ENCODE data around the gene SMOC2. TPM values are rescaled to one million over a fixed set of nuclear protein-coding genes. Genes with fewer than 3 reads are reported as not detected.

SMOC2 gene
- total RNA-seq, 4 donors from 2014 or later = 5.8 to 14.5 (median 9.0) TPM

DNA sequence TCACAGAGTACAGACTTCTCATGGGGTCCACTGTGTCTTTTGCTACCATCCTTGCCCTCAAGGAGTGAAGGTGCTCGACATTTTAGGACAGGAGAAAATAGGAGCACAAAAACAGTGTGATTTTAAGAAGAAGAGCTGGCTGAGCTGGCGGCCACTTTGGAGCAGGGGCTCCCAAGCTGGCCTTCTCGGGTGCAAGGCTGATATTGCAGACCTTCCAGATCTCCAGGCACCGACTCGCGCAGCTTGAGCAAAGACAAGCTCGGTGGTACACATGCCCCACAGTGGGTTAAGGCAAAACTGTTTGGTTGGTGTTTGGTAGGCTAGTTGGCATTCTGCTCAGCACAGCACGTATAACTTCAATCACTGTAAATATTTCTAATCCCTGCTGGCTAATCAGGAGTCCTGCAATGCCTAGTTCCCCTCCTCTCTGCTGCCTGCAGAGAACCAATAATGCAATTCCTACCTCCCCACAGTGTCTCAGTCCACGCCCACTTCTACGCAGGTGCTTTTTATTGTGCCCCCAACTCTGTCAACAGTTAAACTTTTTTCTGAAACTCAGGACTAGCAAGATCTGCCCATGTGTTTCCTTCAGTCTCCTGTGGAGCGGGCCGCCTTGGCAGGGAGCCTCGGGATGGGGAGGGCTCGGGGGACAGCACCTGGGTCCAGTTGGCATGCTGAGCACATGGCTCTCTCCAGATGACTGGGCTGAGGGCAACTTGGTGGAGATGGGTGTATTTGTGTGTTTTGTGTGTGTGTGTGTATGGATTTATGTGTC lies 12.7 kb upstream of the SMOC2 start:
- H3K36me3 ChIP-seq = no peaks in the 10 kb centered on the region
- no peak for TF ChIP-seq EP300 (IDR thresholded peaks at IDR 0.05; ENCODE audit: low read depth)
- WGBS, 2 donors (ENCODE audit: low coverage in 1 of 2) = 25 to 60% methylated on average over 3 to 14 of the region's 14 CpGs
- H3K4me3 ChIP-seq = no peak overlapping the region
- no peaks in the 10 kb centered on the region for H3K9me3 ChIP-seq
- peaks cover 6% of the 10 kb centered on the region for H3K27me3 ChIP-seq
- no peaks in the 10 kb centered on the region for H3K4me1 ChIP-seq
- no peak for DNase-seq
- in situ Hi-C loops (cut with MboI; ENCODE audit: low pct_ligation_motif_present in 1 of 4, low pct_unique_long_range_greater_than_20kb in 1 of 4, low sequenced_read_pairs in 3 of 4) = no loop called here
- no peak overlapping the region for H3K27ac ChIP-seq
- intact Hi-C loops (cut with DNase I; ENCODE audit: low total_unique reads) = no loop called here

DNA sequence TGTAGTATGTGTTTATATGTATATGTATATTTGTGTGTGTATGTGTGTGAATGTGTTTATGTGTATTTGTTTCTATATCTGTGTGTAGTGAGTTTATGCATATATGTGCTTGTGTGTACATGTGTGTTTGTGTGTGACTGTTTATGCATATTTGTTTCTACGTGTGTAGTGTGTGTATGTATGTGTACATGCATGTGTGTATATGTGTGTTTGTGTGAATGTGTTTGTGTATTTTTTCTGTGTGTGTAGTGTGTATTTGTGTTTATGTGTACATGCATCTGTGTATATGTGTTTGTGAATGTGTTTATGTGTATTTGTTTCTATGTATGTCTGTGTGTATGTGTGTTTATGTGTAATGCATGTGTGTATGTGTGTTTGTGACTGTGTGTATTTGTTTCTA lies 12.1 kb upstream of the SMOC2 start:
- intact Hi-C loops (cut with DNase I; ENCODE audit: low total_unique reads) = no loop called here
- no peak overlapping the region for H3K27ac ChIP-seq
- no peaks in the 10 kb centered on the region for H3K9me3 ChIP-seq
- H3K4me1 ChIP-seq = no peaks in the 10 kb centered on the region
- in situ Hi-C loops (cut with MboI; ENCODE audit: low pct_ligation_motif_present in 1 of 4, low pct_unique_long_range_greater_than_20kb in 1 of 4, low sequenced_read_pairs in 3 of 4) = no loop called here
- no peak overlapping the region for H3K4me3 ChIP-seq
- 76 to 89% methylated on average over 1 of the region's 1 CpG for WGBS, 2 donors (ENCODE audit: low coverage in 1 of 2)
- H3K36me3 ChIP-seq = no peaks in the 10 kb centered on the region
- H3K27me3 ChIP-seq = peaks cover 6% of the 10 kb centered on the region
- TF ChIP-seq EP300 (IDR thresholded peaks at IDR 0.05; ENCODE audit: low read depth) (no peak), POLR2A (IDR thresholded peaks at IDR 0.05) (no peak), POLR2AphosphoS5 (IDR thresholded peaks at IDR 0.05) (no peak)
- TF ChIP-seq, protein P1, sequence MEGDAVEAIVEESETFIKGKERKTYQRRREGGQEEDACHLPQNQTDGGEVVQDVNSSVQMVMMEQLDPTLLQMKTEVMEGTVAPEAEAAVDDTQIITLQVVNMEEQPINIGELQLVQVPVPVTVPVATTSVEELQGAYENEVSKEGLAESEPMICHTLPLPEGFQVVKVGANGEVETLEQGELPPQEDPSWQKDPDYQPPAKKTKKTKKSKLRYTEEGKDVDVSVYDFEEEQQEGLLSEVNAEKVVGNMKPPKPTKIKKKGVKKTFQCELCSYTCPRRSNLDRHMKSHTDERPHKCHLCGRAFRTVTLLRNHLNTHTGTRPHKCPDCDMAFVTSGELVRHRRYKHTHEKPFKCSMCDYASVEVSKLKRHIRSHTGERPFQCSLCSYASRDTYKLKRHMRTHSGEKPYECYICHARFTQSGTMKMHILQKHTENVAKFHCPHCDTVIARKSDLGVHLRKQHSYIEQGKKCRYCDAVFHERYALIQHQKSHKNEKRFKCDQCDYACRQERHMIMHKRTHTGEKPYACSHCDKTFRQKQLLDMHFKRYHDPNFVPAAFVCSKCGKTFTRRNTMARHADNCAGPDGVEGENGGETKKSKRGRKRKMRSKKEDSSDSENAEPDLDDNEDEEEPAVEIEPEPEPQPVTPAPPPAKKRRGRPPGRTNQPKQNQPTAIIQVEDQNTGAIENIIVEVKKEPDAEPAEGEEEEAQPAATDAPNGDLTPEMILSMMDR (IDR thresholded peaks at IDR 0.05) = no peak
- DNase-seq = no peak

DNA sequence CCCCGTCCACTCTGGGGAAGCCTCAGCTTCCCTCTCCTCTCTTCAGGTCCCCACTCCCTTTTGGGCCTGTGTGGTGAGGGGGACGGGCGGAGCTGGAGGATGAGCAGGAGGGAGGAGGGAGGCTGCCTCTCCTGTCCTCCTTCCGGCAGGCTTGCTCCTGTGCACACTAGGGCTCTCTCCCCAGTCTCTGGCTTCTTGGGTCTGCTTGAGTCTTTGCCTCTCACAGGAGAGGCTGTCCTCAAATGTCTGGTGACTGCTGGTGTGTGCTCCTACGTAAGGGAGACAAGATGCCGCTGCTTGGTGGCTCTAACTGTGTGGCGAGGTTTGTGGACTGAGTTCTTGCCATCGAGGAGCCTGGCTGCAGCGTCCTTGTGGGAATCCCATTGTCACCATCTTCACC lies 8.8 kb upstream of the SMOC2 start:
- intact Hi-C loops (cut with DNase I; ENCODE audit: low total_unique reads) = no loop called here
- peaks cover 6% of the 10 kb centered on the region for H3K27me3 ChIP-seq
- WGBS, 2 donors (ENCODE audit: low coverage in 1 of 2) = 80 to 94% methylated on average over 1 to 9 of the region's 9 CpGs
- H3K4me3 ChIP-seq = no peak overlapping the region
- in situ Hi-C loops (cut with MboI; ENCODE audit: low pct_ligation_motif_present in 1 of 4, low pct_unique_long_range_greater_than_20kb in 1 of 4, low sequenced_read_pairs in 3 of 4) = no loop called here
- no peaks in the 10 kb centered on the region for H3K36me3 ChIP-seq
- no peak for TF ChIP-seq EP300 (IDR thresholded peaks at IDR 0.05; ENCODE audit: low read depth)
- TF ChIP-seq POLR2A (IDR thresholded peaks at IDR 0.05) = no peak
- TF ChIP-seq, protein P1 (IDR thresholded peaks at IDR 0.05) = no peak
- no peak for TF ChIP-seq POLR2AphosphoS5 (IDR thresholded peaks at IDR 0.05)
- H3K9me3 ChIP-seq = no peaks in the 10 kb centered on the region
- no peak overlapping the region for H3K27ac ChIP-seq
- no peaks in the 10 kb centered on the region for H3K4me1 ChIP-seq
- DNase-seq = no peak

DNA sequence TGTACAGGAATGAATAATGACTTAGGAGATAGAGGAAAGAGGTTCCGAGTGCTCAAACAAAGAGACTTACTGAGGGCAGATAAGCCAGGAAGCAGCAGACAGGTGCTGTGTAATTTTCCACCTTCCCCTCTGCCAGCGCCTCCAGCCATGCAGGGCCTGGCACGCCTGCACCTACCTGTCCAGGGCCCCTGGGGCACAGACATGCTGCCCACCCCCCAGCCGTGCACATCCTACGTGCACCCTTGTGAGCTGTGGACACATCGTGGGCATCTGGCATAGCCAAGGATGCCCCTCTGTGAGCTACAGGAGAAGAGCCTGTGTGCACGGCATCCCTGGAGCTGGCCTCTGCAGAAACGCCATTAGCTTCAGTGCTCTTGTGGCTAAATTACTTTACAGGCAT lies 7.1 kb upstream of the SMOC2 start:
- H3K9me3 ChIP-seq = no peaks in the 10 kb centered on the region
- H3K36me3 ChIP-seq = no peaks in the 10 kb centered on the region
- peaks cover 6% of the 10 kb centered on the region for H3K27me3 ChIP-seq
- no peak overlapping the region for H3K27ac ChIP-seq
- no peak for DNase-seq
- in situ Hi-C loops (cut with MboI; ENCODE audit: low pct_ligation_motif_present in 1 of 4, low pct_unique_long_range_greater_than_20kb in 1 of 4, low sequenced_read_pairs in 3 of 4) = no loop called here
- no peak overlapping the region for H3K4me3 ChIP-seq
- H3K4me1 ChIP-seq = no peaks in the 10 kb centered on the region
- WGBS, 2 donors (ENCODE audit: low coverage in 1 of 2) = 84% methylated on average over 8 of the region's 8 CpGs; no CpG with 5 or more reads in 1 of the 2 donors
- intact Hi-C loops (cut with DNase I; ENCODE audit: low total_unique reads) = no loop called here
- TF ChIP-seq POLR2A (IDR thresholded peaks at IDR 0.05) (no peak), POLR2AphosphoS5 (IDR thresholded peaks at IDR 0.05) (no peak), EP300 (IDR thresholded peaks at IDR 0.05; ENCODE audit: low read depth) (no peak)
- TF ChIP-seq, protein P1 (IDR thresholded peaks at IDR 0.05) = no peak
